ENCODE measurements around the gene KRTAP10-4. TPM values are rescaled to one million over a fixed set of nuclear protein-coding genes. Genes with fewer than 3 reads are reported as not detected.
"Not testable (repeated sequence)": the region's sequence is repeated elsewhere in the genome, so short reads cannot be mapped to it uniquely, and the experiment has no call there.

Gene KRTAP10-4
- total and polyA plus RNA-seq, 3 donors from 2014 or later: 0.24 TPM; not detected in 2

DNA sequence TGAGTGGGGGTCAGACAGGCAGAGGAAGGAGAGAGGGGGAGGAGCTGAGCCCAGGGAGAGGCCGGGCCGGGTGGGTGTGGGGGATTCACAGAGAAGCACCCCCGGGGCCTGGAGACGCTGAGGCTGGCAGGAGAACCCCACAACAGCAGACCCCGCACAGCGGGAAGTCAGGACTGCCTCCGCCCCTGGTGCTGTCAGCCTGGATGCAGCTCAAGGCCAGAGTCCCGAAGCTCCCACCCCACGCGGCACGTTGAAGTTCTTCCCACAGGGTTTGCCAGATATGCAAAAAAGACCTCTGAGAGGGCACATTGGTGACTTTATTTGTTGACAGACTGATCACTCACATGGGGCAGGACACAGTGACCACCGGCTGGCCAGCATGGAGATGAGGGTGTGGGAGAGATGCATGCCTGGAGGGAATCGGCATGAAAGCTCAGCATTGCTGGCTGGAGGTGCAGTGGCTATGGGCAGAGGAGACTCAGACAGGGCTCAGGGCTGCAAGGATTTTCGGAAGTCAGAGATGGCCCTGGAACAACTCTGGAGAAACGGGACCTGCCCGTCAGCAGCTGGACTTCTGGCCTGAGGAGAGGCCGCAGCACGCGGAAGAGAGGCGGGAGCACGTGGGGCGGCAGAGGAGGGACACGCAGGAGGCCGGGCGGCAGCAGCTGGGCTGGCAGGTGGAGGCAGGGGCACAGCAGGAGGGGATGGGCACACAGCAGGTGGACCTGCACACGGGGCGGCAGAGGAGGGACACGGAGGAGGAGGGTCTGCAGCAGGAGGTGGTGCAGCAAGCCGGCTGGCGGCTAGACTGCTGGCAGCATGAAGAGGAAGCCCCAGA lies 15.8 kb upstream of the KRTAP10-4 start:
- no peaks in the 10 kb centered on the region for H3K9me3 ChIP-seq
- TF ChIP-seq, protein P1, sequence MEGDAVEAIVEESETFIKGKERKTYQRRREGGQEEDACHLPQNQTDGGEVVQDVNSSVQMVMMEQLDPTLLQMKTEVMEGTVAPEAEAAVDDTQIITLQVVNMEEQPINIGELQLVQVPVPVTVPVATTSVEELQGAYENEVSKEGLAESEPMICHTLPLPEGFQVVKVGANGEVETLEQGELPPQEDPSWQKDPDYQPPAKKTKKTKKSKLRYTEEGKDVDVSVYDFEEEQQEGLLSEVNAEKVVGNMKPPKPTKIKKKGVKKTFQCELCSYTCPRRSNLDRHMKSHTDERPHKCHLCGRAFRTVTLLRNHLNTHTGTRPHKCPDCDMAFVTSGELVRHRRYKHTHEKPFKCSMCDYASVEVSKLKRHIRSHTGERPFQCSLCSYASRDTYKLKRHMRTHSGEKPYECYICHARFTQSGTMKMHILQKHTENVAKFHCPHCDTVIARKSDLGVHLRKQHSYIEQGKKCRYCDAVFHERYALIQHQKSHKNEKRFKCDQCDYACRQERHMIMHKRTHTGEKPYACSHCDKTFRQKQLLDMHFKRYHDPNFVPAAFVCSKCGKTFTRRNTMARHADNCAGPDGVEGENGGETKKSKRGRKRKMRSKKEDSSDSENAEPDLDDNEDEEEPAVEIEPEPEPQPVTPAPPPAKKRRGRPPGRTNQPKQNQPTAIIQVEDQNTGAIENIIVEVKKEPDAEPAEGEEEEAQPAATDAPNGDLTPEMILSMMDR (IDR thresholded peaks at IDR 0.05): no peak
- TF ChIP-seq POLR2A (IDR thresholded peaks at IDR 0.05): no peak
- H3K27me3 ChIP-seq: no peaks in the 10 kb centered on the region
- H3K27ac ChIP-seq: no peak overlapping the region
- no peaks in the 10 kb centered on the region for H3K4me1 ChIP-seq
- H3K36me3 ChIP-seq (ENCODE audit: low read depth, missing control alignments): no peaks in the 10 kb centered on the region
- DNase-seq: no peak
- WGBS, 2 donors: 39 to 45% methylated on average over 30 of the region's 30 CpGs
- H3K4me3 ChIP-seq: no peak overlapping the region
- intact Hi-C loops (cut with DNase I; ENCODE audit: low total_unique reads): no loop called here

DNA sequence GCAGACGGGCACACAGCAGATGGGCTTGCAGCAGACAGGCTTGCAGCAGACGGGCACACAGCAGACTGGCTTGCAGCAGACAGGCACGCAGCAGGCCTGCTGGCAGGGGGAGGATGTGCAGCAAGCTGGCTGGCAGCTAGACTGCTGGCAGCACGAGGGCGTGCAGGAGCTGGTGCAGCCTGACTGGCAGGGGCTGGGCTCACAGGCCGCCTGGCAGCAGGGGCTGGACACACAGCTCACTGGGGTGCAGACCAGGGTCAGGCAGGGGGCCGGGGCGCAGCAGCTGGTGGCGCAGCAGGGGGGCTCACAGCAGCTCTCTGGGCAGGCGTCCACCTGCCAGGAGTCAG lies 15.2 kb upstream of the KRTAP10-4 start:
- WGBS, 2 donors: 55 to 65% methylated on average over 6 to 9 of the region's 10 CpGs
- H3K4me3 ChIP-seq; H3K27me3 ChIP-seq; H3K4me1 ChIP-seq; H3K9me3 ChIP-seq; H3K27ac ChIP-seq; H3K36me3 ChIP-seq (ENCODE audit: low read depth, missing control alignments); DNase-seq; intact Hi-C loops (cut with DNase I; ENCODE audit: low total_unique reads): not testable (repeated sequence)

DNA sequence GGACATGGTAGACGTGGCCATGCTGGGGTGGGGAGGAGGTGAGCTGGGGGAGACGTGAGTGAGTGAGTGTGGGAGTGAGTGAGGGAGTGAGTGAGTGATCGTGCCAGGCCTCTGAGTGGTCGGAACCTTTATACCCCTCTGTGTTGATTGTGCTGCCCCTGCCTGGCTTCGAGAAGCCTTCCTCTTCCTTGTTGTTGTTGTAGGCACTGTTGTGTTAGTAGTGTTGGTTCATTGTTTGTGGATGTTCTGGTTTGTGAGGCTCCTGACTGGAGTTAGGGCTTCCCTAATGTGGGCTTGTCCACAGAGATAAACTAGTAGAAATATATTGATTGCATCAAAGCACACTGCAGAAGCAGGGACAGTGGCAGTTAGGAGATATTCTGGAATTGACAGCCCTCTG lies 14.8 kb upstream of the KRTAP10-4 start, which contains the start of gene KRTAP10-3:
KRTAP10-3 (minus strand) TSS at position 101 of the 400 bp plus-strand sequence; CDS start at position 21, 80 bp downstream.
- no peak within 1 kb of the TSS for H3K27ac ChIP-seq
- WGBS, 2 donors: 56 to 74% methylated on average over 5 of the region's 5 CpGs
- no peaks in the 10 kb centered on the region for H3K4me1 ChIP-seq
- H3K36me3 ChIP-seq (ENCODE audit: low read depth, missing control alignments): no peaks in the 10 kb centered on the region
- H3K9me3 ChIP-seq: no peaks in the 10 kb centered on the region
- no peak for DNase-seq
- no peak for TF ChIP-seq POLR2A (IDR thresholded peaks at IDR 0.05)
- TF ChIP-seq, protein P1 (IDR thresholded peaks at IDR 0.05): no peak
- no peak within 1 kb of the TSS for H3K4me3 ChIP-seq
- intact Hi-C loops (cut with DNase I; ENCODE audit: low total_unique reads): no loop called here
- no peaks in the 10 kb centered on the region for H3K27me3 ChIP-seq

DNA sequence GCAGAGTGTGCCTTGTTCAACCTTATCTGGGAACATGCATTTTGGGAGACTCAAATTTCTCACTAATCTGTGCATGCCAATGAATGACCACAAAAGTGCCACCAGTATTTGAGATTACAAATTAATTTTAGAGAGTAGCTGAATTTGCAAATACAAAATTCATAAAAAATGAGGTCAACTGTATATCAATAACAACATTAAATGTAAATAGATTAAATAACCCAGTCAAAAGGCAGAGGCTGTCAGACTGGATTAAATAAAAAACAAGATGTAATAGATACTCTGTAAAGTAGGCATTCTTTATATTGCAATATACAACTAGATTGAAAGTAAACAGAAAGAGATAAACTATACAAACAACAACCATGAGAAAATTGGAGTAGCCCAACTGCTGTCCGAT lies 9.4 kb upstream of the KRTAP10-4 start:
- DNase-seq: no peak
- WGBS, 2 donors: 97 to 100% methylated on average over 1 of the region's 1 CpG
- Histone ChIP-seq H3K27ac (no peak overlapping the region), H3K4me1 (no peaks in the 10 kb centered on the region), H3K4me3 (no peak overlapping the region), H3K36me3 (ENCODE audit: low read depth, missing control alignments) (no peaks in the 10 kb centered on the region), H3K9me3 (no peaks in the 10 kb centered on the region), H3K27me3 (no peaks in the 10 kb centered on the region)
- intact Hi-C loops (cut with DNase I; ENCODE audit: low total_unique reads): no loop called here
- TF ChIP-seq, protein P1 (IDR thresholded peaks at IDR 0.05): no peak
- TF ChIP-seq POLR2A (IDR thresholded peaks at IDR 0.05): no peak

DNA sequence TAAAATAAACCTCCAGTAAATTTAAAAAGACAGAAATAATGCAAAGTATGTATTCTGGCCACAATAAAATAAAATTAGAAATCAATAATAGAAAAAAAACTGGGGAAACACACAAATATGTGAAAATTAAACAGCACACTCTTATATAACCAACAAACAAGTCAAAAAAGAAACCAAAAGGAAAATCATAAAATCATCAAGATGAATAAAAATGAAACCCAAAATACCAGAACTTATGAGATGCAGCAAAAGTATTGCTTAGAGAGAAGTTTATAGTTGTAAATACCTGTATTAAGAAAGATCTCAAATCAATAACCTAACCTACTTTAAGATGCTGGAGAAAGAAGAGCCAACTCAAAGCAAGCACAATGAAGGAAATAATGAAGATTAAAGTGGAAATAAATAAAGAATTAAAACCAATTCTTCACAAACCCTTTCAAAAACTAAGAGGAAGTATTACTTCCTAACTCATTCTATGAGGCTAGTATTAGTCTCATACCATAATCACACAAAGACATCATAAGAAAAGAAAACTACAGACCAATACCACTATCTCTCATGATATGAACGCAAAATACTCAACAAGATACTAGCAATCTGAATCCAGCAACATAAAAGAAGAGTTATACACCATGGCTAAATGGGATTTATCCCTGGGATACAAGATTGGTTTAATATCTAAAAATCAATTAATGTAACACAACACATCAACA lies 8.5 kb upstream of the KRTAP10-4 start:
- no peaks in the 10 kb centered on the region for H3K9me3 ChIP-seq
- no peak for TF ChIP-seq POLR2A (IDR thresholded peaks at IDR 0.05)
- TF ChIP-seq, protein P1 (IDR thresholded peaks at IDR 0.05): no peak
- H3K4me3 ChIP-seq: no peak overlapping the region
- H3K36me3 ChIP-seq (ENCODE audit: low read depth, missing control alignments): no peaks in the 10 kb centered on the region
- no peaks in the 10 kb centered on the region for H3K4me1 ChIP-seq
- no peak for DNase-seq
- 0 to 86% methylated on average over 1 of the region's 1 CpG for WGBS, 2 donors
- H3K27me3 ChIP-seq: no peaks in the 10 kb centered on the region
- H3K27ac ChIP-seq: no peak overlapping the region
- intact Hi-C loops (cut with DNase I; ENCODE audit: low total_unique reads): no loop called here
